Measurements from ENCODE around the gene PROZ.

PROZ gene

DNA sequence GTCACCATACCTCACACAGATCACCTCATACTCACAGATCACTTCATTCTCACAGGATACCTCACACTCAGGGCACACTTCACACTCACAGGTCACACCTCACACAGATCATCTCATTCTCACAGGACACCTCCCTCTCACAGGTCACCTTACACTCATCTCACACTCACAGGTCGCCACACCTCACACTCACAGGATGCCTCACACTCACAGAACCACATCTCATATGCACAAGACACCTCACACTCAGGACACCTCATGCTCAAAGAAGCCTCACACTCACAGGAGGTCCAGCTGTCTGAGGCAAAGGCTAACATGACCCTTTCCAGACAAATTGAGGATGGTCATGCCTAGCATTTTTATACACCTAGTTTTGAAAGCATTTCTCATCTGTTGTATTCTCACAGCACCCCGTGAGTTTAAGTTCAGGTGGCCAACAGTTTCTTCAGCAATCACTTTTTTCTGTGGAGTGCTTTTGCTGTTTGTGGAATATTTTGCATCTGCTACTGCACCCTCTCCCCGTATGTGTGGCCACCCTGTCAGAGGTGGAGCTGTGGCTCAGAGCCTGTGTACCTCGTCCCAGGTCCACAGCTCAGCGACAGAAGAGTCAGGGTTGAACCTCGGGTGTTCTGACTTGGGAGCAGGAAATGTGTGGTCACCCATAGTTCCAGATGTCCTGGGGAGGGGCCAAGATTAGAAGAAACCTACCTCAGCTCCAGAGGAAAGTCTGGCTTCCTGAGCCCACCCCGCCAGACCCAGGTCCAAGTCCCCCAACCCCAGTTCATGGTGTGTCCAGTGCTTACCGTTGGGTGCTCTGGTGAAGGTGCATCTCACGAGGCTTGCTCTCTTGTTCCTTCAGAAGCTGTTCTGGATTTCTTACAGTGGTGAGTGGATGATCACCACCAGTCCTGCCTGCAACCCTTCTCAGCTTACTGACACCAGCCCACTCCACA is 45.3 kb upstream of the PROZ start:
- no peak overlapping the region for H3K4me3 ChIP-seq (ENCODE audit: control insufficient read depth, low read depth, low read length)
- DNase-seq (ENCODE audit: low read depth): no peak
- no peak for TF ChIP-seq CTCF (IDR thresholded peaks at IDR 0.05; ENCODE audit: control insufficient read depth, insufficient read depth, low read depth, low read length, missing control alignments)

- no peak for DNase-seq (ENCODE audit: low read depth)
- no peak overlapping the region for H3K4me3 ChIP-seq (ENCODE audit: control insufficient read depth, low read depth, low read length)
- TF ChIP-seq CTCF (IDR thresholded peaks at IDR 0.05; ENCODE audit: control insufficient read depth, insufficient read depth, low read depth, low read length, missing control alignments): no peak
Measured at GRCh38 chr13:113113846-113114271, 44.6 kb upstream of the PROZ start.

- no peak overlapping the region for H3K4me3 ChIP-seq (ENCODE audit: control insufficient read depth, low read depth, low read length)
- TF ChIP-seq CTCF (IDR thresholded peaks at IDR 0.05; ENCODE audit: control insufficient read depth, insufficient read depth, low read depth, low read length, missing control alignments): no peak
- no peak for DNase-seq (ENCODE audit: low read depth)
Measured at GRCh38 chr13:113114511-113115362, 43.7 kb upstream of the PROZ start.

DNA sequence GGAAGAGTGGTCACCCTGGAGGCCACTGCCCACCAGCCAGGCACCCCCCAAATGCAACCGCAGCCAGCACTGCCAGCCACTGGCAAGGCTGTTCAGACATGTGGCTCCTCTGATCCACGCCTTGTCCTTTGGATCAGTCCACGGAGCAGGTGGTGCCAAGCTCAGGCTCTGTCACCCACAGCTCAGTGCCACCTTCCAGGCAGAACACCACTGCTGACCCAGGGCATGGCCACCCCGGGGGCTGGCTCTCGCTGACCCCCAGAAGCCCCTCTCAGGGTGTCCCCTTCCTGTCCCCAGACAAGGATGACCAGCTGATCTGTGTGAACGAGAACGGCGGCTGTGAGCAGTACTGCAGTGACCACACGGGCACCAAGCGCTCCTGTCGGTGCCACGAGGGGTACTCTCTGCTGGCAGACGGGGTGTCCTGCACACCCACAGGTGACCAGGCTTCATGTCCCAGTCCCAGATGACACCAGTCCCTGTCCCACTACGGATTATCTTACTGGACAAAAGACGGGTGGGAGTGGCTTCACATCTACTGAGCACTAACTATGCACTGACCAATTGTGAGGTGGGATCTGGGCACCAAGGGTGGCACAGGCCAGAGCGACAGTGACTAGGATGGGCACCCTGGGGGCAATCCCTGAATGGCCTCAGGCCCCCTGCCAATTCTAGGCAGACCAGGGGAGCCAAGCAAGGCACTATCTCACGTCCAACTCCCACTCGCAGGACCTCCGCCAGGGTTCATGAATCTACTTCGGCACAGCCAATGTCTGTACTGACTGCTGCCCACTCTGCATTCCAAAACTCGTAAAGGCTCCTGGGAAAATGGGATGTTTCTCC is 42.9 kb upstream of the PROZ start:
- TF ChIP-seq CTCF (IDR thresholded peaks at IDR 0.05; ENCODE audit: control insufficient read depth, insufficient read depth, low read depth, low read length, missing control alignments): no peak
- DNase-seq (ENCODE audit: low read depth): no peak
- H3K4me3 ChIP-seq (ENCODE audit: control insufficient read depth, low read depth, low read length): no peak overlapping the region

GRCh38 chr13:113116206-113116800 is 42.1 kb upstream of the PROZ start:
- no peak for DNase-seq (ENCODE audit: low read depth)
- H3K4me3 ChIP-seq (ENCODE audit: control insufficient read depth, low read depth, low read length): no peak overlapping the region

More at GRCh38 chr13:113116206-113116800, 42.1 kb upstream of the PROZ start:
- no peak for TF ChIP-seq CTCF (IDR thresholded peaks at IDR 0.05; ENCODE audit: control insufficient read depth, insufficient read depth, low read depth, low read length, missing control alignments)

All from AG09309 (cell line).